Right ventricle myocardium inferior (tissue), 1 donor: ENCODE measurements around the gene GTF2F2. TPM values are rescaled to one million over a fixed set of nuclear protein-coding genes. Genes with fewer than 3 reads are reported as not detected.

Experiments
- ATAC-seq: fragments of 200-7000 bp; cut with Tn5 transposase; one replicate; pipeline ENCODE4 v1.9.1; 2020; ENCODE audit warnings: mild to moderate bottlenecking, moderate library complexity
- DNase-seq: peaks from one replicate; pipeline ENCODE4 v3.0.0; 2021; ENCODE audit errors: missing footprints
- intact Hi-C: fragments of 100-400 bp; cut with DNase I; formaldehyde crosslinking; loops from one replicate; pipeline ENCODE4 v1.11.0; 2022
- total RNA-seq: library from RNA; stranded (reverse); fragmentation: NEBNext Ultra II Directional; extraction: Animal tissue kit (Norgen Biotek cat#: 25700); gene quantifications from one replicate; pipeline ENCODE4 v1.2.1, GENCODE V29; 2021
- donor health status: DM: no; HTN: yes; CAD: no; lungs with severe emphysema.

GTF2F2 gene
- total RNA-seq, 1 donor from 2014 or later, result 19.7 TPM

GRCh38 chr13:45119469-45119990 is 780 bp upstream of the GTF2F2 start:
- DNase-seq, result no peak
- ATAC-seq, result no peak
- intact Hi-C loops, result no loop called here

GRCh38 chr13:45120967-45121831 is 889 bp downstream of the GTF2F2 start:
- ATAC-seq, result no peak
- intact Hi-C loops, result loop anchor here (5.0 kb wide), 1 partner anchor 74 kb away; no protein-coding TSS in a partner anchor
- DNase-seq, result no peak

GRCh38 chr13:45122941-45123340 is 2.6 kb downstream of the GTF2F2 start:
- DNase-seq (no peak), ATAC-seq (no peak)
- intact Hi-C loops, result loop anchor here (5.0 kb wide), 1 partner anchor 76 kb away; no protein-coding TSS in a partner anchor

GRCh38 chr13:45132369-45133064 is 12.2 kb downstream of the GTF2F2 start:
- intact Hi-C loops, result no loop called here
- ATAC-seq, result no peak
- DNase-seq, result no peak

GRCh38 chr13:45133396-45134118 is 13.2 kb downstream of the GTF2F2 start:
- no peak for ATAC-seq
- intact Hi-C loops, result no loop called here
- no peak for DNase-seq

- intact Hi-C loops, result no loop called here
- no peak for DNase-seq
- ATAC-seq, result no peak
Observed at GRCh38 chr13:45136741-45137504, 16.6 kb downstream of the GTF2F2 start.

- intact Hi-C loops, result no loop called here
- ATAC-seq, result no peak
- no peak for DNase-seq
Observed at GRCh38 chr13:45137526-45137925, 17.2 kb downstream of the GTF2F2 start.

GRCh38 chr13:45138282-45138681 is 18.0 kb downstream of the GTF2F2 start:
- DNase-seq (no peak), ATAC-seq (no peak)
- intact Hi-C loops, result no loop called here

- DNase-seq, result no peak
- intact Hi-C loops, result no loop called here
- no peak for ATAC-seq
Observed at GRCh38 chr13:45141369-45141768, 21.1 kb downstream of the GTF2F2 start.

GRCh38 chr13:45142440-45143345 is 22.4 kb downstream of the GTF2F2 start:
- ATAC-seq (no peak), DNase-seq (no peak)
- intact Hi-C loops, result no loop called here

GRCh38 chr13:45143346-45143751 is 23.0 kb downstream of the GTF2F2 start:
- intact Hi-C loops, result no loop called here

GRCh38 chr13:45149964-45150363 is 29.7 kb downstream of the GTF2F2 start:
- DNase-seq (no peak), ATAC-seq (no peak)
- intact Hi-C loops, result no loop called here

More at GRCh38 chr13:45143346-45143751, 23.0 kb downstream of the GTF2F2 start:
- peak; percentile 37 for ATAC-seq
- DNase-seq, result no peak

- intact Hi-C loops, result no loop called here
- ATAC-seq, result no peak
- no peak for DNase-seq
Observed at GRCh38 chr13:45156565-45157361, 36.5 kb downstream of the GTF2F2 start.

- intact Hi-C loops, result no loop called here
- no peak for ATAC-seq
- DNase-seq, result no peak
Observed at GRCh38 chr13:45162194-45162593, 41.9 kb downstream of the GTF2F2 start.

- no peak for ATAC-seq
- intact Hi-C loops, result no loop called here
- no peak for DNase-seq
Observed at GRCh38 chr13:45162821-45163220, 42.5 kb downstream of the GTF2F2 start.

- no peak for ATAC-seq
- no peak for DNase-seq
- intact Hi-C loops, result no loop called here
Observed at GRCh38 chr13:45166858-45167257, 46.5 kb downstream of the GTF2F2 start.
